GM19372 (cell line): ENCODE results near the gene OVOL2.
A peak's percentile ranks its signal among the peaks of the same experiment; 100 is the strongest.

ENCODE experiments used
- ATAC-seq: cut with Tn5 transposase; IDR thresholded peaks from one replicate; pipeline ENCODE4 v1.9.1; 2021; ENCODE audit warnings: mild to moderate bottlenecking, low read depth, moderate library complexity; ENCODE audit not compliant: unreplicated experiment

The OVOL2 gene

GRCh38 chr20:18018100-18018499 is 39.6 kb downstream of the OVOL2 start:
- ATAC-seq, result no peak

DNA sequence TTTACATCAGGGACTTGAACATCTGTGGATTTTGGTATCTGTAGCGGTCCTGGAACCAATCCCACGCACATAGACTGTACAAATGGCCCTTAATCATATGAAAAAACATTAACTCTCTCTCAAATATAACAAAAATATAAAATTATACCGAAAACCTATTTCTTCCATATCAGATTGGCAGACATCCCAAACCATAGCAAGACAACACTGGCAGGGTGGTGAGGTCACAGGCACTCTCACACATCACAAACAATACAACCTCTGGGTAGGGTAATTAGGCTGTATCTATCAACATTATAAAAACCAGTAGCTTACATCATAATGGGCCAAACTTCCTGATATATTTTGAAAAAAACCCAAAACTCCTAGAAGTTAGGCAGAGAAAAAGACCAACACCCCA is 40.9 kb downstream of the OVOL2 start:
- ATAC-seq, result no peak

GRCh38 chr20:18014411-18014810 is 43.3 kb downstream of the OVOL2 start:
- ATAC-seq, result no peak

DNA sequence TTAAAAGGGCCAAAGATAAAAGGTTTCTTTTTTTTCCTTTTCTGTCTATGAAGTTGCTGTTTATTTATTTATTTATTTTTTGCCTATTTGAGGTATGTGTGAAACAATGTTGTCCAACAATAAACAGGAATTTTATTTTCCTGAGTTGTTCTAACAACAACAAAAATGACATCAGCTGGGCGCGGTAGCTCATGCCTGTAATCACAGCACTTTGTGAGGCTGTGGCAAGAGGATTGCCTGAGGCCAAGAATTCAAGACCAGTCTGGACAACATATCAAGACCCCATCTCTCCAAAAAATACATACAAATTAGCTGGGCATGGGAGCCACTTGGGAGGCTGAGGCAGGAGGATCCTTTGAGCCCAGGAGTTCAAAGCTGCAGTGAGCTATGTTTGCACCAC is 44.8 kb downstream of the OVOL2 start:
- no peak for ATAC-seq

- no peak for ATAC-seq
These were observed 45.6 kb downstream of the OVOL2 start for GRCh38 chr20:18011951-18012645.

DNA sequence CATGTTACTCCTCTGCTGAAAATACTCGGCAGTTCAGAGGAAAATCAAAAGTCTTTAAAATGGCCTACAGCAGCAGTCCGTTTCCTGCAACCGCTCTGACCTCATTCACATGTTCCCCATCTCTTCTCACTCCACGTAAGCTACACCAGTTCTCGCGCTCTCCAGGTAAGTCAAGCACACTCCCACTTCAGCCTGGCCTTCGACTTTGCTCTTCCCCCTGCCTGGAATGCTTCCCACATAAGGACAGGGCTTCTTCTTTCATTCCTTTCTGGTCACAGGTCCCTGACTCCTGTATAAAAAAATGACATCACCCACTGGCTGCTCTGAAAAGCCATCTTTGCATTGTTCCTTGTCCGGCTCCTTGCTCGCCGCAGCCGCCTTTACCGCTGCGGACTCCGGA is 46.2 kb downstream of the OVOL2 start:
- no peak for ATAC-seq

DNA sequence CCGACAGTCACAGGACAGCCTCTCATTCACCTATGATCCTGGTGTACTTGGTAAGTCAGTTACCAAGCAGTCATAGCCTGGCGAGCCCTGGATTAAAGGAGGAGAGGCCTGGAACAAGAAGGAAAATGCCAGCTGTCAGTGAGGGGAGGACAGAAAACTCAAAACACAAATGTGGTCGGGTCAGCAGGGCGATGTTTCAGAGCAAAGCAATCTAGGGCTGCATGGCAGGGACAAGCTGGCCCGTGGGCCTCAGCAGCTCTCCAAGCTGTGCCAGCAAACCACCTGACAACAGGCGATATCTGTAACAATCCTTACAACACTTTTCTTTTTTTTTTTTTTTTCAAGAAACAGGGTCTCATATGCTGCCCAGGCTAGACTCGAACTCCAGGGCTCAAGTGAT is 48.6 kb downstream of the OVOL2 start:
- ATAC-seq, result no peak

DNA sequence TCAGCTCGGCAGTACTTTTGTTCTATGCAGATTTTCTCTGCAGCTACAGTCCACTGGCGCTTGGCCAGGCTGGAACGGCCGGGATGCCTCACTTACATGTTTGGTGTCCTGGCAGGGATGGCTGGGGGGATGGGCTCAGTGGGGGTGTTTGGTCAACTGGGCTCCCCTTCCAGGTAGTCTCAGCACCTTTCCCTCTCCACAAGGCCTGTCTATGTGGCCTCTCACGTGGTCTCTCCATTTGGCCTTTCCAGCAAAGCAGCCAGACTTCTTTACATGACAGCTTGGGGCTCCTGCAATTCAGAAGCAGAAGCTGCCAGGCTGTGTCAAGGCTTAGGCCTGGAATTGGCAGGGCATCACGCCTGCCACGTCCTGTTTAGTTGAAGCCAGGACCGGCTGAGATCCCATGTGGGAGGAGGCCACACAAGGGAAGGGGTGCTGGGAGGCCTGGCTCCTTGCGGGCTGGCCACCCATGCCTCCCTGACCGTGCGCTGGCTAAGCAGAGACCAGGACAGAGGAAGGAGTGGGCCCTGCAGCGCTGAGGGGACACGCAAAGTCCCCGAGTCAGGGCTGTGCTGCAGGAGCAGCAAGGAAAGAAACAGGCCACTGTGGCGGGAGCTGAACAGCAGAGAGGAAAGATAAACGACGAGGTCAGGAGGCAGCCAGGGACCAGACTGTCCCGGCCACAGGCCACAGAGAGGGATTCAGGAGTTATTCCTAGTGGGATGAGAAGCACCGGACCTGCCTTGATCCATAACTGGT is 50.0 kb downstream of the OVOL2 start:
- no peak for ATAC-seq

DNA sequence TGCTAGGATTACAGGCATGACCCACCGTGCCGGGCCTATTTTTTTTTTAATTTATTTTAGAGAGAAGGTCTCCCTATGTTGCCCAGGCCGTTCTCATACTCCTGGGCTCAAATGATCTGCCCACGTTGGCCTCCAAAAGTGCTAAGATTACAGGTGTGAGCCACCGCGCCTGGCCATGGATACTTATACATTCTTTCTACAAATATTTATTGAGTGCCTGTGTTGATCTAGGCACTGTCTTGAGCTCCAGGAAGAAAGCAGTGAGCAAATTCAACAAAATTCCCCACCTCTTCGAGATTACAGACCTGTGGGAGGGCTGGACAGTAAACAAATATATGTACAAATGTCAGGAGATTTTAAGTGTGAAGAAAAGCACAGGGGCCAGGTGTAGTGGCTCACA is 51.0 kb downstream of the OVOL2 start:
- ATAC-seq, result no peak

GRCh38 chr20:18005990-18006364 is 51.7 kb downstream of the OVOL2 start:
- no peak for ATAC-seq

DNA sequence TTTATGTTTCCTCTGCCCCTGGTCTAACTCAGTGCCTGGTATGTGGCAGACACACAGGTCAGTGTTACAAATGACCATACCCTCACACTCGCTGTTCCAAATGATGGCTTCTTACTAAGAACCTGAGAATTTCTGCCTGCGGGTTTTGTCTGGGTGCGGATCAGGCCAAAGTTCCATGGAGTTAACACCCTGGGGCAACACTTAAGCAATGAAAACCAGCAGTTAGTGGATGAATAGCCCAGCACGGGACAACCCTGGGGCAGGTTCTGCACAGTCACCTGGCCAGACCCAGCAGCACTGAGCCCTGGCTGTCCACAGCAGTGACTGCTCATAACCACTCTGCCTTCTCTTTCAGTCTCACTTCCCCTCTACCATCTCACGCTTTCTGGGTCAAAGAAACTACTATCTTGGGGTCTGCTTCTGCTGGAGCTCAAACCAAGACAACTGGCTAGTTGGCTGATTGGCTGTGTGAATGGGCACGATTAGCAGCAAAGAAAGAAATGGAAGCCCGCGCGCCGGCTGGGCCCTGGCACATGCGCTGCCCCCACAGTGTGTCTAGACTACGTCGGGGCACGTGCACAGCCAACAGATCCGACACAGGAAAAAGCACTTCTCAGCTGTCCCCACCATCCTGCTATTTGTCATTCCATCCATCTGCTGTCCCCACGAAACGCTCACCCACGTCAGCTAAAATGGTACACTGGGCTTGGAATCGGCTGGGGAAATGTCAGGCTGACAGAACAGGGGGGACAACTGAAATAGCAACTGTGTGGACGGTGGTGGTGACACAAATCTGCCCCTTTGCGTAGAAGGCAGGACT is 52.3 kb downstream of the OVOL2 start:
- ATAC-seq, result peak; percentile 90

GRCh38 chr20:18004384-18005031 is 53.2 kb downstream of the OVOL2 start:
- ATAC-seq, result no peak

DNA sequence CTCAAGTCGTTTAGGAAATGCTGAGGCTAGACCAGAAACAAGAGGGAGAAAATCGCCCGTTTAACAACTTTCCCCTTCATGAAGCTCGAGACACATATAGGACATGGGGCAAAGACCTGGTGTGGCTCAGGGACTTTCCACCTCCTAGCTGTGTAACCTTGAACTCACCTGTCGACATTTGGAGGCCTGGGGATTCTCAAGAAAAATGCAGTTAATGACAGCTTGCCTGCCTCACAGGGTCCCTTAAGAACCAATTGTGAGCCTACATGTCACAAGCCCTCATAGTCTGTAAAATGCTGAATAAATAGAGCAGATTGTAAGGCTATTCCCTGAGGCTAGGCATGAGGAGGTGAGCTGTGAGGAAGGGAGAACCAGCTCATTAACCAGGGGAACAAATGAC is 53.8 kb downstream of the OVOL2 start:
- ATAC-seq, result no peak

- no peak for ATAC-seq
These were observed 56.4 kb downstream of the OVOL2 start for GRCh38 chr20:18001131-18001921.

DNA sequence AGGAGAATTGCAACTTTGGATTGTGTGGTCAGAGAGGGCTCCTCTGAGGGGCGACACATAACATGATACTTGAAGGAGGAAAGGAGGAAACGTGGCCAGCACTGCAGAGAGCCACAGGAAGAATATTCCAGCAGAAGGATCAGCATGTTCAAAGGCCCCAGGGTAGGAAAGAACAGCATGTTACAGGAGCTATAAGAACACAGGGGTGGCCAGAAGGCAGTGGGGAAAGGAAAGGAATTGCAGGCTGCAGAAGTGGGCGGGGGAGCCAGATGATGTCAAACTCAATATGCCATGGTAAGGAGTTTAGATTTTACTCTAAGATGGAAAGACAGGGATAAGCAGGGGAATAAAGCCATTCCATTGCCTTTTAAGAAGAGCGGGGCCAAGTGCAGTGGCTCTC is 58.1 kb downstream of the OVOL2 start:
- no peak for ATAC-seq

DNA sequence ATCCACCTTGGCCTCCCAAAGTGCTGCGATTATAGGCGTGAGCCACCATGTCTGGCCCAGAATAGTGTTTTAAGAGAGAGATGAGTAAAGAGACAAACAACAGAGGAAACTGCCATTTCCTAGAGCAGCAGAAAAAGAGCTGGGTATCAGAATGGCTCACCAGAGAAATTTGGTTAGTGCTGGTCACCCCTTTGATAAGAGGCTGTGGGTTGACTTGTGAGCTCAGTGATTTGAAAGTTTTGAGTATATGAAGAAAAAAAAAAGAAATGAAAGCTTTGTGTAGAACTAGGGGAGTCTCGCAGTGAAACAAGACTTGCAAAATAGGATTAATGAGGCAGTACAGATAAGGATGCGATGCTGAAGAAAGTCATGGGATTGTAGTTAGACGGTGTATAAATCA is 59.3 kb downstream of the OVOL2 start:
- ATAC-seq, result no peak

DNA sequence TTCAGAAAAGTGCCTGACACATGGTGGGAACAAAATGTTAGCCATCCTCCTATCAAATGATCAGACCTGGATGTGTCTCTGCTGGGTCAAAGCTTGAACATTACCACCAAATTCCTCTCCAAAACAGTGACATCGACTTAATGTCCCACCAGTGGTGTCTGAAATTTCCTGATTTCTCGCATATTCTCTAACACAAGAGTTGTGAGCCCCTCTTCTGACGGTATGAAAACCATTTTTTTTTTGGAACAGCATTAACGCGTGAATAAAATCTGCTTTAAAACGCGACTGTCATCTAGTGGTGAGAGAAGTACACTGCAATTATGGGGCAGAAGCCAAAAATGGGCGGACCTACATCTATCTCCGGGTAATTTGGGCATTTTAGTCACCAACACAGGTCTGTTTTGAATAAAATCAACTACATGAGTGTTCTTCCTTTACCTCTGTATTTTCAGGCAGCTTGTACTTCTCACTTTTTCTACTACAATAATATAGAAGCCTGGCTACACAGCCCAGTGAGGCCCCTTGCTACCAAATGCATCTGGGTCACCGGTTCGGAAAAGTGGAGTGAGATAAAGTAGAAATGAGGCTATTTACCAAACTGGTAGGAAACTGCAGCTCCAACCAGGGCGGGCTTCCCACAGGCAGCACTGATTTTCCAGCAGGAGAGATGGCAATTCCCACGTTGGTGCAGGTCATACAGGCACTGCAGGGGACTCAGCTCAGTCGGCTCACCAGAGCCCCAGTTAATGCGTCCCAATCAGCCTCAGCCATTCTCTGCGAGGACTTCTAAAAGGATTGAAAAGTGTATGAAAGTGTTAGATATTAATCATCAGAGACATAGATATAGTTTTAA is 61.5 kb downstream of the OVOL2 start:
- no peak for ATAC-seq

DNA sequence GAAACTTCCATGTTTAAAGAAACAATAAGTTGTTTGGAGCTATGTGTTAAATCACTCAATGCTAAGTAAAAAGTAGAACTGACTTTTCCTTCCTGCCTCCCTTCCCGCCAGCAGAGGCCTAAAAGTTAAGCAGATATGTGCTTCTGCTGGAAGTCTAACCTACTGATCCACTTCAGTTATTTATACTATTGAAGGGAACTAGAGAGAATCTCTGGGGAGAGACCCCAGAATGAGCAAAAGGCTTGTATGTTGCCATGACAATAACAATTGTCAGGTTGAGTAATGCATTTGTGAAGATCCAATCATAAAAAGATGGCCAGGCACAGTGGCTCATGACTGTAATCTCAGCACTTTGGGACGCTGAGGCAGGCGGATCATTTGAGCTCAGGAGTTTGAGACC is 64.2 kb downstream of the OVOL2 start:
- ATAC-seq, result no peak

DNA sequence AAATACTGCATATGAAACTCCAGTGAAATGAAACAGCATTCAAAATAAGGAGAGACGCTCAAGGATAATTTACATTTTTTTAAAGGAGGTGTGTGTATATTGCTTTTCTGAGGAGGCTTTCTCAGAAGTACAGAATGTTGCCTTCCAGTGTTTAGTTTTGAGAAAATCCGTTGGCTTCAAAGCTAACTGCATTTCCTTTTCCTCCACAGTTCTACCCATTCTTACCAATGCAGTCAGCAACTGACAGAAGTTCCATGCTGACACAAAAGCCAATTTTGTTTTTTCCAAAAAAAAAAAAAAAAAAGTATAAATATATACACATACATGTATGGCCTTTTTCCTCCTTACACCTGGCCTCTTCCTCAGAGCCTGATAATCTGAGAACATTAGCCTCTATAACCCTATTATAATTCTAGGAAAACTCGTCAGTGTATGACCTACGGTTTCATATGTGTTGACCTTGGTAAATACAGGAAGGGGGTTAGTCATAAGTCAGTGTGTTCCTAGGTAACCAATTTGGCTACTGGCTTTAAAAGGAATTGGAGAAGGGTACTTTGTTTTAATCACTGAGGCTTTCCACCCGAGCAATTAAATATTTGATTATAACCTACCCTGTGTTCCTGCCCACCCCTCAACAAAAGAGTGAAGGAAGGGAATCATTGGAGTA is 64.7 kb downstream of the OVOL2 start:
- ATAC-seq, result no peak
